ENCODE data around the gene SLC6A14.

Gene SLC6A14

GRCh38 chrX:116417968-116418367 lies 18.4 kb upstream of the SLC6A14 start:
- no peaks in the 10 kb centered on the region for H3K36me3 ChIP-seq
- no peaks in the 10 kb centered on the region for H3K27me3 ChIP-seq
- no peaks in the 10 kb centered on the region for H3K9me3 ChIP-seq
- no peak overlapping the region for H3K4me3 ChIP-seq
- intact Hi-C loops (cut with DNase I; ENCODE audit: low total_unique reads) = no loop called here
- no peak overlapping the region for H3K27ac ChIP-seq
- no peak for DNase-seq
- TF ChIP-seq CTCF (IDR thresholded peaks at IDR 0.05) = no peak
- H3K4me1 ChIP-seq = no peaks in the 10 kb centered on the region

GRCh38 chrX:116427978-116428377 lies 8.4 kb upstream of the SLC6A14 start:
- Histone ChIP-seq H3K27me3 (no peaks in the 10 kb centered on the region), H3K27ac (no peak overlapping the region), H3K4me1 (no peaks in the 10 kb centered on the region), H3K4me3 (no peak overlapping the region), H3K9me3 (no peaks in the 10 kb centered on the region), H3K36me3 (no peaks in the 10 kb centered on the region)
- intact Hi-C loops (cut with DNase I; ENCODE audit: low total_unique reads) = no loop called here
- TF ChIP-seq CTCF (IDR thresholded peaks at IDR 0.05) = no peak
- no peak for DNase-seq

- Histone ChIP-seq H3K4me3 (no peak overlapping the region), H3K9me3 (no peaks in the 10 kb centered on the region), H3K4me1 (no peaks in the 10 kb centered on the region), H3K36me3 (no peaks in the 10 kb centered on the region), H3K27me3 (no peaks in the 10 kb centered on the region), H3K27ac (no peak overlapping the region)
- TF ChIP-seq CTCF (IDR thresholded peaks at IDR 0.05) = no peak
- DNase-seq = no peak
- intact Hi-C loops (cut with DNase I; ENCODE audit: low total_unique reads) = no loop called here
Observed at GRCh38 chrX:116435597-116435996, 809 bp upstream of the SLC6A14 start.

- no peak for TF ChIP-seq CTCF (IDR thresholded peaks at IDR 0.05)
- DNase-seq = no peak
- H3K4me1 ChIP-seq = no peaks in the 10 kb centered on the region
- H3K36me3 ChIP-seq = no peaks in the 10 kb centered on the region
- H3K4me3 ChIP-seq = no peak overlapping the region
- H3K27ac ChIP-seq = no peak overlapping the region
- H3K9me3 ChIP-seq = no peaks in the 10 kb centered on the region
- intact Hi-C loops (cut with DNase I; ENCODE audit: low total_unique reads) = no loop called here
- no peaks in the 10 kb centered on the region for H3K27me3 ChIP-seq
Observed at GRCh38 chrX:116449156-116449555, 12.8 kb downstream of the SLC6A14 start.

GRCh38 chrX:116462822-116463221 lies 26.4 kb downstream of the SLC6A14 start, which contains the start of gene CT83:
TSS of gene CT83 (minus strand) at chrX:116462976. CDS start at chrX:116462856, 120 bp downstream.
- no peaks in the 10 kb centered on the region for H3K36me3 ChIP-seq
- H3K27ac ChIP-seq = no peak within 1 kb of the TSS
- H3K9me3 ChIP-seq = no peaks in the 10 kb centered on the region
- no peaks in the 10 kb centered on the region for H3K4me1 ChIP-seq
- no peak for DNase-seq
- intact Hi-C loops (cut with DNase I; ENCODE audit: low total_unique reads) = no loop called here
- no peak within 1 kb of the TSS for H3K4me3 ChIP-seq
- H3K27me3 ChIP-seq = no peaks in the 10 kb centered on the region
- TF ChIP-seq CTCF (IDR thresholded peaks at IDR 0.05) = no peak

- Histone ChIP-seq H3K36me3 (no peaks in the 10 kb centered on the region), H3K4me3 (no peak overlapping the region), H3K9me3 (no peaks in the 10 kb centered on the region), H3K27me3 (no peaks in the 10 kb centered on the region), H3K4me1 (no peaks in the 10 kb centered on the region), H3K27ac (no peak overlapping the region)
- DNase-seq = no peak
- no peak for TF ChIP-seq CTCF (IDR thresholded peaks at IDR 0.05)
- intact Hi-C loops (cut with DNase I; ENCODE audit: low total_unique reads) = no loop called here
Observed at GRCh38 chrX:116480059-116480458, 43.7 kb downstream of the SLC6A14 start.
